ENCODE measurements around the gene CFAP97D2.
"Not testable (repeated sequence)": the region's sequence is repeated elsewhere in the genome, so short reads cannot be mapped to it uniquely, and the experiment has no call there.

Gene CFAP97D2

DNA sequence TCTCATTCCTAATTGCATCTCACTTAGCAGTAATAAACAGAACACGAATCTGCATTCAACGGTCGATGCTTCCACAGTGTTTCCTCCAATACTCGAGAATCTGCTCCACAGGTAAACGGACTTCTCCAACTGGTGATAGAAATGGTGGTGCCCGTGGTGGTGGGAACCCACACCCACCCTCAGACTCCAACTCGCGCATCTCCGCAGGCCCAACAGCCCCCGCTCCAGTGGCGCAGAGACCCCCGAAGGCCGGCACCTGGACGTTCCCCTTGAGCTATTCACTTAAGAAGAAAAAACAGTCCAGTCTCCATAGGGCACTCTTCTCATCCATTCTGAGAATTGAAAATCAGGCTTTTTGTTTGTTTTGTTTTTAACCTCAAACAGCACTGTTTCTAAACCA lies 32.9 kb upstream of the CFAP97D2 start:
- H3K4me3 Mint-ChIP-seq, result peak overlapping the region; percentile 10
- H3K9me3 Mint-ChIP-seq, result no peaks in the 10 kb centered on the region
- peak overlapping the region; percentile 98 for H3K27ac Mint-ChIP-seq (ENCODE audit: low read depth)
- peaks cover 12% of the 10 kb centered on the region for H3K36me3 Mint-ChIP-seq (ENCODE audit: insufficient read depth)
- ATAC-seq (replicated peaks; ENCODE audit: extremely low read depth, poor library complexity, severe bottlenecking) (no peak), DNase-seq (ENCODE audit: low spot score in 2 of 2) (no peak)
- H3K27me3 Mint-ChIP-seq, result no peaks in the 10 kb centered on the region
- peaks cover 57% of the 10 kb centered on the region for H3K4me1 Mint-ChIP-seq

DNA sequence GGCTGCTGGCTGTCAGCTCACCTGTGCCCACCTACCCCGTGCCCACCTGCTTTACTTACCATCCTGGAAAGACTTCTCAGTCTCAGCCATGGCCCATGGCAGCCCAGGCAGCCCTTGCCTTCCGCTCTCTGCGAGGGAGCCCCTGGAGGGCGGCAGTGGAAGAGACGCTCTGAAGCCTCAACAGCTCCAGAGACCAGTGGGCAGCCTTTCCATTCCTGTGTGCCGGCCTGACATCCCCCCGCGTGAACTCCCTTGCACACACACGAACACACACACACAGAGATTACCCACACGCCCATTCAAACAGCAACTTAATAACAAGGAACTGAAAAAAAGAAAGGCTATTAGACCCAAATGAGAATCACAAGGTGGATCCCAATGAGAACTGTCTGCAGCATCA lies 32.4 kb upstream of the CFAP97D2 start:
- Mint-ChIP-seq H3K4me1 (peaks cover 62% of the 10 kb centered on the region), H3K27me3 (no peaks in the 10 kb centered on the region), H3K27ac (ENCODE audit: low read depth) (peak overlapping the region; percentile 98), H3K4me3 (peak overlapping the region; percentile 51), H3K9me3 (no peaks in the 10 kb centered on the region), H3K36me3 (ENCODE audit: insufficient read depth) (peaks cover 12% of the 10 kb centered on the region)
- DNase-seq (ENCODE audit: low spot score in 2 of 2), result no peak
- ATAC-seq (replicated peaks; ENCODE audit: extremely low read depth, poor library complexity, severe bottlenecking), result no peak

DNA sequence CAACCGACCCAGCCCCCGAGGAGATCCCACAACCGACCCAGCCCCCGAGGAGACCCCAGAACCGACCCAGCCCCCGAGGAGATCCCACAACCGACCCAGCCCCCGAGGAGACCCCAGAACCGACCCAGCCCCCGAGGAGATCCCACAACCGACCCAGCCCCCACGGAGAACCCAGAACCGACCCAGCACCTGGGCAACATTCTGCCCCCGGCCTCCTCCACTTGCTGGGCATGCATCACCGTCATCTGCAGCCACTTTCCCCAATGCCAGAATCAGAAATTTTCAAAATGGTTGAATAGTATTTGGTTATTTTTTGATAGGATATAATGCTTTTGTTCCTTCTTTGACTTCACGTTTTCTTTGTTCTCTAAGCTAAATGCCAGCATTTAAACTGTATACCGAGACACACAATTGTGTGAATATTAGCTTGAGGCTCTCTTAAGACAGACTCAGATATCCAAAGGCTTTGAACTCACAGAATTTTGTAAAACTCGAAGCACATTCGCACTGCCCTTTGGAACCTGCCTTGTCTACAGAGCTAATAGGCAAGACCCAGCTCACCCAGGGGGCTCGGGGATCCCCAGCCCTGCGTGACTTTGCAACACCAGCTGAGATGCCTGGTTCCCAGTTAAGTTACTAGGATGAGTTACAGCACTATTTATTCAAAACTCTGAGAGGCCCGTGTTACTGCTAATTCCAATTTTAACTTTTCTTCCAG lies 31.1 kb upstream of the CFAP97D2 start:
- ATAC-seq (replicated peaks; ENCODE audit: extremely low read depth, poor library complexity, severe bottlenecking), result peak; percentile 21
- DNase-seq (ENCODE audit: low spot score in 2 of 2), result no peak
- Mint-ChIP-seq H3K27me3 (no peaks in the 10 kb centered on the region), H3K9me3 (no peaks in the 10 kb centered on the region), H3K27ac (ENCODE audit: low read depth) (peak overlapping the region; percentile 98), H3K4me1 (peaks cover 68% of the 10 kb centered on the region), H3K36me3 (ENCODE audit: insufficient read depth) (peaks cover 12% of the 10 kb centered on the region), H3K4me3 (peak overlapping the region; percentile 79)

DNA sequence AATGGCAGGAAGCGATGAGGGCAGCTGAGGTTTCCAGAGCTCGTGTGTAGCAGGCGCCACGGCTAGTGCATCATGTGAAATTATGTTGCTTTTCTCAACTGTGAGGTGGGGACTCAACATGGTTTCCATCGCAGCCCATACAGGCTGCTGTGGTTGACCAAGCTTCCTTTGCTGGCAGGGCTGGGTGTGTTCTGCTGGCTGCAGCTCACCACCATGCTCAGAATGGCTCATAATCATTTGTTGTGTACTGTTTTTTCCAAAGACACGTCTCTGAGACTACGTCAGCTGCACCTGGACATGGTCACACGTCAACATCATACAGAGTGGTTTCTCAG lies 30.6 kb upstream of the CFAP97D2 start:
- Mint-ChIP-seq H3K27me3 (no peaks in the 10 kb centered on the region), H3K9me3 (peaks cover 3% of the 10 kb centered on the region), H3K4me3 (peak overlapping the region; percentile 79), H3K4me1 (peaks cover 72% of the 10 kb centered on the region), H3K27ac (ENCODE audit: low read depth) (peak overlapping the region; percentile 98), H3K36me3 (ENCODE audit: insufficient read depth) (peaks cover 12% of the 10 kb centered on the region)
- DNase-seq (ENCODE audit: low spot score in 2 of 2) (peak; percentile 66 to 90), ATAC-seq (replicated peaks; ENCODE audit: extremely low read depth, poor library complexity, severe bottlenecking) (peak; percentile 94)

DNA sequence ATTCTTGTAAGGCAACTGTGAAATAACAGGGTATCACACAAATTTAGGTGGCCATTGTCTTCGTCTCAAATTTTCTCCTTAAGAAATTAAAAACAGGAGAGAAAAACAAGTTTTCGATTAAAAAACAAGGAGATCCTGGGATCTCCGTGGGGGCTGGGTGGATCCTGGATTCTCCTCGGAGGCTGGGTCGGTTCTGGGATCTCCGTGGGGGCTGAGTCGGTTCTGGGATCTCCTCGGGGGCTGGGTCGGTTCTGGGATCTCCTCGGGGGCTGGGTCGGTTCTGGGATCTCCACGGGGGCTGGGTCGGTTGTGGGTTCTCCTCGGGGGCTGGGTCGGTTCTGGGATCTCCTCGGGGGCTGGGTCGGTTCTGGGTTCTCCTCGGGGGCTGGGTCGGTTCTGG lies 30.2 kb upstream of the CFAP97D2 start:
- DNase-seq (ENCODE audit: low spot score in 2 of 2); H3K9me3 Mint-ChIP-seq; H3K27me3 Mint-ChIP-seq; ATAC-seq (replicated peaks; ENCODE audit: extremely low read depth, poor library complexity, severe bottlenecking): not testable (repeated sequence)
- Mint-ChIP-seq H3K27ac (ENCODE audit: low read depth) (peak overlapping the region; percentile 98), H3K4me3 (peak overlapping the region; percentile 79), H3K36me3 (ENCODE audit: insufficient read depth) (peaks cover 12% of the 10 kb centered on the region), H3K4me1 (peaks cover 76% of the 10 kb centered on the region)

DNA sequence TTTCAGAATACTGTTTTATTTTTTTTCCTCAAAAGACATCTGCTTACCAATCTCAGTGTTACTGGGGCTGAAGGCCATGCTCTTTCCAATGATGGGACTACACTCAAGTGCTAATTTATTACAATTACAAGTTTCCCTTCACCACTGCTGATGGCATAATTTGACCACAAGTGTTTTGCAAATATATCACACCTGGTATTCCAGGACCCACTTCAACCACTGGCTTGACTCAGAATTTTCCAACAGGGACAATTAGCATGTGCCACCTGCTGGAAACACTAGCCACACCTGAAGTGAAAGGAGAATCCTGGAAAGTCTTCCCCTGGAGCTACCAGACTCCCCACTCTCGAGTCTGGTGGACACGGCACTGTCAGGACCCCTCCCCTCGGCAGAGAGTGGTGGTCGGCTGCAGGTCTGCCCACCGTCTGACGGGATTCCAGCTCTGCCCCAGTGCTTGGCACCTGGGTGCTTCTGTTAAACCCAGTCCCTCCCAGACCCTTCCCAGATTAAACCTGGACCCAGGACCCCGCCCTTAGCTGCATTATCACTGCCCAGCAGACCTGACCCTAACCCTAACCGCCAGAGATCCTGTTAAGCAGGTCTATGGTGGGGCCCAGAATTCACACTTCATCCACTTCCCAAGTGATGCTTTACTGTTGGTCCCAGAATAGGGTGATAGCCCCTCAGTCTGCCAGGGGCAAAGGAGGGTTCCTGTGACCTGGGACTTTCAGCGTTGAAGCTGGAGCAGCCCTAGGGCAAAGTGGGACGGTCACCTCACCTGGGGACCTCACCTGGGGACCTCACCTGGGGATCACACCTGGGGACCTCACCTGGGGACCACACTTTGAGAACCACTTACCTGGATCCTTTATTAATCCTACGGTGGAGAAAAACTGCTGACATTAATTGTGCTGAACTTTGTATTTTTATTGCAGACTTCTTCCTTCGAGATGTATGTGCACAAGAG lies 29.0 kb upstream of the CFAP97D2 start:
- Mint-ChIP-seq H3K36me3 (ENCODE audit: insufficient read depth) (peaks cover 14% of the 10 kb centered on the region), H3K27me3 (no peaks in the 10 kb centered on the region), H3K27ac (ENCODE audit: low read depth) (peak overlapping the region; percentile 98), H3K4me3 (peak overlapping the region; percentile 79), H3K4me1 (peaks cover 80% of the 10 kb centered on the region), H3K9me3 (peaks cover 7% of the 10 kb centered on the region)
- no peak for DNase-seq (ENCODE audit: low spot score in 2 of 2)
- no peak for ATAC-seq (replicated peaks; ENCODE audit: extremely low read depth, poor library complexity, severe bottlenecking)

DNA sequence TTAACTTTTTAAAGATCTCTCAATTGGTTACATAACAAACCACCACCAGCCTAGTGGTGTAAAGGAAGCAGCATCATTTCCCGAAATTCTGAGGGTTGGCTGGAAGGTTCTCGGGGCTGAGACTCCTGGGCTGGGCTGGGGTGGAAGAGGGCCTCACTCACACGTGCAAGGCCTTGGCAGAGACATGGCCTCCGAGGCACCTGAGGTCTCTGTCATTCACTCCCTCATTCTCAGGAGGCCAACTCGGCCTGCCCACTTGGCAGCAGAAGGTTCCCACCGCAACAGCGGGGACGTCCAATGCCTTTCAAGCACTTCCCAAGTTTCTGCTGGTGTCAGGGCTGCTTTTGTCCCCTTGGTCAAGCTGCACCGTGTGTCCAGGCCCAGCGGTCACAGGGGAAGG lies 28.0 kb upstream of the CFAP97D2 start:
- Mint-ChIP-seq H3K4me3 (peak overlapping the region; percentile 47), H3K4me1 (peaks cover 71% of the 10 kb centered on the region), H3K36me3 (ENCODE audit: insufficient read depth) (peaks cover 14% of the 10 kb centered on the region), H3K27ac (ENCODE audit: low read depth) (peak overlapping the region; percentile 98), H3K9me3 (peaks cover 7% of the 10 kb centered on the region), H3K27me3 (no peaks in the 10 kb centered on the region)
- DNase-seq (ENCODE audit: low spot score in 2 of 2), result no peak
- no peak for ATAC-seq (replicated peaks; ENCODE audit: extremely low read depth, poor library complexity, severe bottlenecking)

DNA sequence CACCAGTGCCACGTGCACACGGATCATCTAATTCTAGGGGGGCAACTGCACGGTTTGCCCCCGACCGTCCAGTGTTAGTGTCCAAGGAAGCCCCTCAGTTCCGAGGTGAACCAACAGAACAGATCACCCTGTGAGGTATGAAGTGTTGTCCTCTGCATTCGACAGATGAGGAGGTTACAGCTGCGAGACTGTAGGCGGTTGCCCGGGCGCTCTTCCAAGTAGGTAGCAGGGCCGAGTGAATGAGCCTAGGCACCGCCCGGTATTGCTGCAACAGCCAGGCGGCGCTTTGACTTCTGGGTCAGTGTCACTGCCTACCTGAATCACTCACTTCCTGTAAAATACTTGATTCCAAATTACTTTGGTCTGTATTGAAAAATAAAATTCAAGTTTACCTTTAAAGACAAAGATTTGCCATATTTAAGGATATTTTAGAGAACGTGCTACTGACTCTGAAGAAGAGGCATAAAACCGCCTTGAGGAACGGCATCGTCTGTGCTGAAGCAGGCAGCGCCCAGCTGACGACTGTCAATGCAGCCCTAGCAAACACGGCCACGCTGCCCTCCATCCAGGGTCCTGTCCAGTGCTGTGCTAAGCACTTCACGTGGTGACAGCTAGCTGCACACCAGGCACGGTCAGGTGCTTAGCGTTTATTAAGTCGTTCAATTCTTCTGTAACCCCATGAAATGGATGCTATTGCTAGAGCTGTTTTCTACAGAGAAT lies 27.3 kb upstream of the CFAP97D2 start:
- H3K4me1 Mint-ChIP-seq, result peaks cover 70% of the 10 kb centered on the region
- H3K9me3 Mint-ChIP-seq, result peaks cover 7% of the 10 kb centered on the region
- ATAC-seq (replicated peaks; ENCODE audit: extremely low read depth, poor library complexity, severe bottlenecking) (no peak), DNase-seq (ENCODE audit: low spot score in 2 of 2) (no peak)
- no peaks in the 10 kb centered on the region for H3K27me3 Mint-ChIP-seq
- H3K36me3 Mint-ChIP-seq (ENCODE audit: insufficient read depth), result peaks cover 17% of the 10 kb centered on the region
- H3K4me3 Mint-ChIP-seq, result peak overlapping the region; percentile 47
- peak overlapping the region; percentile 98 for H3K27ac Mint-ChIP-seq (ENCODE audit: low read depth)

DNA sequence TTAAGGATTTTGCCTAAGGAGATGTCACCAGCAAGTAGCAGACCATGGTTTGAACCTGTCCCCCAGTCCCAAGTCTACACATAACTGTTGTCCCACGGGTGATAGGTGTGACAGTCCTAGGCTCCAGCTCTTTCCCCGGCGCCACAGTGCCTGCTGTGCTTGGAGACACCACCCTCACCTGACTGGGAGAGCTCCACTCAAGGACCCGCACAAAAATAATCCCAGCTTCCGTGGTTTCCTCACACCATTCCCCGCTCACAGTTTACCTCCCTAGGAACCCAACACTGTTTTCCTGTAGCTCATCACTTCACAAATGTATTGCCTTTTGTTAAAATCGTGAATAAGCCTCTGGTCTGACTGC lies 26.8 kb upstream of the CFAP97D2 start:
- ATAC-seq (replicated peaks; ENCODE audit: extremely low read depth, poor library complexity, severe bottlenecking), result no peak
- Mint-ChIP-seq H3K4me1 (peaks cover 72% of the 10 kb centered on the region), H3K27ac (ENCODE audit: low read depth) (peak overlapping the region; percentile 98), H3K36me3 (ENCODE audit: insufficient read depth) (peaks cover 17% of the 10 kb centered on the region), H3K9me3 (peaks cover 7% of the 10 kb centered on the region), H3K27me3 (no peaks in the 10 kb centered on the region), H3K4me3 (no peak overlapping the region)
- no peak for DNase-seq (ENCODE audit: low spot score in 2 of 2)

DNA sequence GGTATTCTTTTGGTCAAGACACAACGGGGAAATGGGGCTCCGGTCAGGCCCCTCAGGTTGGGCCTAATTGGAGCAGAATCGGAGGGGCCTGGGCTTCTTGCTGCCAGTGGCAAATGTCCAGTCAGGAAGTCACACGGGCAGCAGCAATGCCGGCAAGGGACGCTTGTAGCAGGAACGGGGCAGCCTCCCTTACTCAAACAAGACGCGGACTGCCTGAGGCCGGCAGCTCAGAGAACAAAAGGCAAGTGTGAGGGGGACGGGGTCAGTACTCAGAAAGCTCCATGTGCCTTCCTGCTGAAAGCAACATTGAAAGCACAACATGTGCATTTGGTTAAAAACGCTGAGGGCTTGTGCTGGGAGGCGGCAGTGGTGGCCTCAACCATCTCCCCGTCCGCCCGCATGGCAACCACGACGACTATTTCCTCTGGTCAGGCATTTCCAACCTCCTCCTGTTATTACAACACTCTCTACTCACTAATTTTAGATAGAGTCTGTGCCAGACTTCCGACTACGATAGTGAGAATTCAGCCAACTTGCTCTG lies 26.2 kb upstream of the CFAP97D2 start:
- no peak for DNase-seq (ENCODE audit: low spot score in 2 of 2)
- H3K36me3 Mint-ChIP-seq (ENCODE audit: insufficient read depth), result peaks cover 15% of the 10 kb centered on the region
- peak overlapping the region; percentile 36 for H3K27ac Mint-ChIP-seq (ENCODE audit: low read depth)
- H3K4me1 Mint-ChIP-seq, result peaks cover 73% of the 10 kb centered on the region
- H3K9me3 Mint-ChIP-seq, result peaks cover 7% of the 10 kb centered on the region
- no peak for ATAC-seq (replicated peaks; ENCODE audit: extremely low read depth, poor library complexity, severe bottlenecking)
- H3K4me3 Mint-ChIP-seq, result peak overlapping the region; percentile 0
- no peaks in the 10 kb centered on the region for H3K27me3 Mint-ChIP-seq

DNA sequence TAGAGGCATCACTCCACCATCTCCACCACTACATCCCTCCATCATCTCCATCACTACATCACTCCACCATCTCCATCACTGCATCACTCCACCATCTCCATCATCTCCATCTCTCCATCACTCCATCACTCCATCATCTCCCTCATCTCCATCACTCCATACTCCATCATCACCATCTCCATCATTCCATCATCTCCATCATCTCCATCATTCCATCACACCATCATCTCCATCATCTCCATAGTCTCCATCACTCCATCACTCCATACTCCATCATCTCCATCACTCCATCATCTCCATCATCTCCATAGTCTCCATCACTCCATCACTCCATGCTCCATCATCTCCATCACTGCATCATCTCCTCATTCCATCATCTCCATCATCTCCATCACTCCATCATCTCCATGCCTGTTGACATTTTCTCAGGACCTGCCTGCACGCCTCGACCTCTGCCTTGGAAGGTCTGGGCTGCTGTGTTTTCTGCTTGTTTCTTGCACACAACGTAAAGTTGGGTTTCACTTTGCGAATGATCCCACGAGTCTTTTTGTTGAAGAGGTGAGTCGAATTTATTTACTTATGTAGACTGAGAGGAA lies 25.5 kb upstream of the CFAP97D2 start:
- Mint-ChIP-seq H3K4me1 (peaks cover 72% of the 10 kb centered on the region), H3K9me3 (peaks cover 7% of the 10 kb centered on the region), H3K27ac (ENCODE audit: low read depth) (peak overlapping the region; percentile 36), H3K27me3 (no peaks in the 10 kb centered on the region), H3K36me3 (ENCODE audit: insufficient read depth) (peaks cover 9% of the 10 kb centered on the region), H3K4me3 (peak overlapping the region; percentile 0)
- no peak for DNase-seq (ENCODE audit: low spot score in 2 of 2)
- no peak for ATAC-seq (replicated peaks; ENCODE audit: extremely low read depth, poor library complexity, severe bottlenecking)

DNA sequence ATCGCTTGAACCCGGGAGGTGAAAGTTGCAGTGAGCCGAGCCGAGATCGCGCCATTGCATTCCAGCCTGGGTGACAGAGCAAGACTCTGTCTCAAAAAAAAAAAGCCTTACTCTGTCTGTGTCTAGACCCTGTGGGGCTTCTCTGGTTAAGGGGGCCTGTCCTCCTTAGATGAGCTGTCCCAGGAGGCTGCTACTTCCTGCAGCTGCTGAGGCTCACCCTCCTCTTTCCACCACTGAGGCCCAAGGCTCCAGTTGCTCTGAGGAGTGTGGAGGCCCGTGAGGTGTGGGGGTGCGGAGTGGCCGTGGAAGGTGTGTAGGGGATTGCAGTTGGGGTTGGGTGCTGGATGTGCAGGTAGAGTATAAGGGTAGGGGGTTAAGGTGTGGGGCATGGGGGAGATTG lies 24.6 kb upstream of the CFAP97D2 start:
- DNase-seq (ENCODE audit: low spot score in 2 of 2) (no peak), ATAC-seq (replicated peaks; ENCODE audit: extremely low read depth, poor library complexity, severe bottlenecking) (peak; percentile 50)
- peak overlapping the region; percentile 0 for H3K4me3 Mint-ChIP-seq
- peaks cover 5% of the 10 kb centered on the region for H3K36me3 Mint-ChIP-seq (ENCODE audit: insufficient read depth)
- no peaks in the 10 kb centered on the region for H3K27me3 Mint-ChIP-seq
- H3K9me3 Mint-ChIP-seq, result peaks cover 7% of the 10 kb centered on the region
- H3K27ac Mint-ChIP-seq (ENCODE audit: low read depth), result peak overlapping the region; percentile 36
- peaks cover 71% of the 10 kb centered on the region for H3K4me1 Mint-ChIP-seq
